Upper lobe of left lung (tissue), 4 donors: ENCODE data around the gene SMYD2.

ENCODE experiments used
- EP300 ChIP-seq, 4 donors: sonication (generic); formaldehyde crosslinking; IDR thresholded peaks; one replicate each; pipeline ENCODE4 v1.5.1; 2017; ENCODE audit warnings: antibody characterized with exemption in 4 of 4, control low read depth in 2 of 4
- POLR2A ChIP-seq, 4 donors: fragments of 450-650 bp; IDR thresholded peaks; one replicate each; pipeline ENCODE4 v1.5.1; 2016 to 2017; ENCODE audit warnings: antibody characterized with exemption in 4 of 4, mild to moderate bottlenecking in 2 of 4
- TF ChIP-seq, protein P1 (sequence below), 6 experiments: fragments of 450-650 bp in 4 of 6; fragments of 200-600 bp in 2 of 6; sonication (generic) in 2 of 6; IDR thresholded peaks; one replicate each; pipeline ENCODE4 v1.5.1; 2016 to 2019; ENCODE audit warnings: antibody characterized with exemption in 6 of 6

DNA sequence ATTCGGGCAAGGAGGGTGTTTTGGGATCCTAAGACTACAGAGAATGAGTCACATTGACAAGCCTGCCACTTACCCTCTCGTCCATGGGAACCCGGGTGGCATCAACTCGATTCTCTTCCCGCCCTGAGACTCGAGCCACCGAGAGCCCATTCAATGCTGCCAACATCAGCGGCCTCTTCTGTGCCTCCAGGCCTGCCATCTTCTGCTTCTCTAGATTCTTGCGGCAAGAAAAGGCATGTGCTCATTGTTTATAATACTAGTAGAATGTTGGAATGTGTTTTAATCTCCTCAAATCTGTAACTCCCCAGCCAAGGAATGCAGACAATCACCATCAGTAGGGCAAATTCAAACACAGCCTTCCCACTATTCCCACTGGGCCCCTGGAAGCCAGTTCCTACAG lies 96.9 kb downstream of the SMYD2 start:
- TF ChIP-seq, protein P1, sequence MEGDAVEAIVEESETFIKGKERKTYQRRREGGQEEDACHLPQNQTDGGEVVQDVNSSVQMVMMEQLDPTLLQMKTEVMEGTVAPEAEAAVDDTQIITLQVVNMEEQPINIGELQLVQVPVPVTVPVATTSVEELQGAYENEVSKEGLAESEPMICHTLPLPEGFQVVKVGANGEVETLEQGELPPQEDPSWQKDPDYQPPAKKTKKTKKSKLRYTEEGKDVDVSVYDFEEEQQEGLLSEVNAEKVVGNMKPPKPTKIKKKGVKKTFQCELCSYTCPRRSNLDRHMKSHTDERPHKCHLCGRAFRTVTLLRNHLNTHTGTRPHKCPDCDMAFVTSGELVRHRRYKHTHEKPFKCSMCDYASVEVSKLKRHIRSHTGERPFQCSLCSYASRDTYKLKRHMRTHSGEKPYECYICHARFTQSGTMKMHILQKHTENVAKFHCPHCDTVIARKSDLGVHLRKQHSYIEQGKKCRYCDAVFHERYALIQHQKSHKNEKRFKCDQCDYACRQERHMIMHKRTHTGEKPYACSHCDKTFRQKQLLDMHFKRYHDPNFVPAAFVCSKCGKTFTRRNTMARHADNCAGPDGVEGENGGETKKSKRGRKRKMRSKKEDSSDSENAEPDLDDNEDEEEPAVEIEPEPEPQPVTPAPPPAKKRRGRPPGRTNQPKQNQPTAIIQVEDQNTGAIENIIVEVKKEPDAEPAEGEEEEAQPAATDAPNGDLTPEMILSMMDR (IDR thresholded peaks at IDR 0.05) = no peak
- TF ChIP-seq EP300 (IDR thresholded peaks at IDR 0.05) = no peak
- TF ChIP-seq POLR2A (IDR thresholded peaks at IDR 0.05) = no peak
